ENCODE data around the gene DEPDC7.
A peak's percentile ranks its signal among the peaks of the same experiment; 100 is the strongest.

- TF ChIP-seq REST (IDR thresholded peaks at IDR 0.05; ENCODE audit: insufficient read depth in 1 of 2, low read depth in 2 of 2, low read length in 1 of 2) (no peak), CTCF (IDR thresholded peaks at IDR 0.05) (no peak), POLR2AphosphoS5 (IDR thresholded peaks at IDR 0.05; ENCODE audit: low read depth, low read length) (no peak; the same call in 1 of the 2 replicates), SIN3A (IDR thresholded peaks at IDR 0.05; ENCODE audit: borderline replicate concordance, insufficient read depth, low read depth, low read length) (peak; percentile 79; the same call in 1 of the 2 replicates)
Observed at GRCh38 chr11:33015621-33016551, at the start of gene DEPDC7.

Data from Panc1 (cell line).